Activated T-cell treated with anti-CD3 and anti-CD28 coated beads, Interleukin-2, amount 50 U/mL, for 24 hours (primary cell): ENCODE results near the gene UQCRC2.
A peak's percentile ranks its signal among the peaks of the same experiment; 100 is the strongest.
"Not testable (repeated sequence)": the region's sequence is repeated elsewhere in the genome, so short reads cannot be mapped to it uniquely, and the experiment has no call there.

ENCODE experiments used
- DNase-seq: peaks from one replicate; pipeline ENCODE4 v3.0.0-alpha.2; 2020
- H3K27ac Mint-ChIP-seq: 2 replicates; pipeline ENCODE4 v1.8.0; 2020; ENCODE audit warnings: mild to moderate bottlenecking, mixed read lengths
- H3K27me3 Mint-ChIP-seq: 2 replicates; pipeline ENCODE4 v1.8.0; 2020; ENCODE audit warnings: mixed read lengths
- H3K36me3 Mint-ChIP-seq: 2 replicates; pipeline ENCODE4 v1.8.0; 2020; ENCODE audit warnings: low read depth, mixed read lengths
- H3K4me1 Mint-ChIP-seq: 2 replicates; pipeline ENCODE4 v1.8.0; 2020; ENCODE audit warnings: low read depth, mixed read lengths
- H3K4me3 Mint-ChIP-seq: 2 replicates; pipeline ENCODE4 v1.8.0; 2020; ENCODE audit warnings: mild to moderate bottlenecking, moderate library complexity, mixed read lengths
- H3K9me3 Mint-ChIP-seq: 2 replicates; pipeline ENCODE4 v1.8.0; 2020; ENCODE audit warnings: mixed read lengths

The UQCRC2 gene

GRCh38 chr16:21952793-21953540 is at the start of gene UQCRC2:
UQCRC2 (plus strand) TSS chr16:21953361; CDS start chr16:21953424, 63 bp downstream.
- Mint-ChIP-seq H3K36me3 (peaks cover 67% of the 10 kb centered on the region), H3K4me1 (peaks cover 70% of the 10 kb centered on the region), H3K4me3 (peak within 1 kb of the TSS; percentile 97), H3K27ac (peak within 1 kb of the TSS; percentile 100), H3K9me3 (no peaks in the 10 kb centered on the region), H3K27me3 (no peaks in the 10 kb centered on the region)
- DNase-seq: peak; percentile 90

GRCh38 chr16:21932650-21933049 is 20.5 kb upstream of the UQCRC2 start:
- H3K36me3 Mint-ChIP-seq, DNase-seq, H3K4me3 Mint-ChIP-seq, H3K27me3 Mint-ChIP-seq, H3K27ac Mint-ChIP-seq, H3K9me3 Mint-ChIP-seq: not testable (repeated sequence)
- peaks cover 15% of the 10 kb centered on the region for H3K4me1 Mint-ChIP-seq

GRCh38 chr16:21933316-21933715 is 19.8 kb upstream of the UQCRC2 start:
- peaks cover 16% of the 10 kb centered on the region for H3K4me1 Mint-ChIP-seq
- H3K27me3 Mint-ChIP-seq, H3K9me3 Mint-ChIP-seq: not testable (repeated sequence)

GRCh38 chr16:21933790-21934189 is 19.4 kb upstream of the UQCRC2 start:
- not testable (repeated sequence) for H3K4me3 Mint-ChIP-seq, H3K9me3 Mint-ChIP-seq, H3K36me3 Mint-ChIP-seq, H3K27me3 Mint-ChIP-seq, H3K27ac Mint-ChIP-seq, DNase-seq
- peaks cover 16% of the 10 kb centered on the region for H3K4me1 Mint-ChIP-seq

More at GRCh38 chr16:21933316-21933715, 19.8 kb upstream of the UQCRC2 start:
- not testable (repeated sequence) for H3K27ac Mint-ChIP-seq, H3K36me3 Mint-ChIP-seq, H3K4me3 Mint-ChIP-seq, DNase-seq

- H3K9me3 Mint-ChIP-seq, H3K27ac Mint-ChIP-seq: not testable (repeated sequence)
- H3K4me1 Mint-ChIP-seq: peaks cover 19% of the 10 kb centered on the region
These were observed 16.9 kb upstream of the UQCRC2 start for GRCh38 chr16:21936216-21936615.

GRCh38 chr16:21937336-21937829 is 15.8 kb upstream of the UQCRC2 start:
- Mint-ChIP-seq H3K4me1 (peaks cover 20% of the 10 kb centered on the region), H3K27me3 (no peaks in the 10 kb centered on the region), H3K9me3 (no peaks in the 10 kb centered on the region), H3K4me3 (no peak overlapping the region), H3K36me3 (no peaks in the 10 kb centered on the region), H3K27ac (no peak overlapping the region)
- no peak for DNase-seq

More at GRCh38 chr16:21936216-21936615, 16.9 kb upstream of the UQCRC2 start:
- not testable (repeated sequence) for H3K36me3 Mint-ChIP-seq, H3K4me3 Mint-ChIP-seq, H3K27me3 Mint-ChIP-seq, DNase-seq

GRCh38 chr16:21940570-21940969 is 12.6 kb upstream of the UQCRC2 start:
- Mint-ChIP-seq H3K36me3 (no peaks in the 10 kb centered on the region), H3K9me3 (no peaks in the 10 kb centered on the region), H3K4me1 (peaks cover 10% of the 10 kb centered on the region), H3K27ac (no peak overlapping the region), H3K27me3 (no peaks in the 10 kb centered on the region), H3K4me3 (no peak overlapping the region)
- no peak for DNase-seq

- Mint-ChIP-seq H3K9me3 (no peaks in the 10 kb centered on the region), H3K27ac (no peak overlapping the region), H3K36me3 (peaks cover 2% of the 10 kb centered on the region), H3K27me3 (no peaks in the 10 kb centered on the region), H3K4me3 (no peak overlapping the region), H3K4me1 (peaks cover 24% of the 10 kb centered on the region)
- DNase-seq: no peak
These were observed 9.6 kb upstream of the UQCRC2 start for GRCh38 chr16:21943571-21943970.

GRCh38 chr16:21946889-21947635 is 6.1 kb upstream of the UQCRC2 start:
- DNase-seq: no peak
- H3K36me3 Mint-ChIP-seq: peaks cover 12% of the 10 kb centered on the region

GRCh38 chr16:21949713-21950260 is 3.4 kb upstream of the UQCRC2 start:
- Mint-ChIP-seq H3K27me3 (no peaks in the 10 kb centered on the region), H3K9me3 (no peaks in the 10 kb centered on the region), H3K4me1 (peaks cover 59% of the 10 kb centered on the region), H3K4me3 (no peak overlapping the region), H3K27ac (peak overlapping the region; percentile 63), H3K36me3 (peaks cover 37% of the 10 kb centered on the region)
- no peak for DNase-seq

More at GRCh38 chr16:21946889-21947635, 6.1 kb upstream of the UQCRC2 start:
- Mint-ChIP-seq H3K4me1 (peaks cover 46% of the 10 kb centered on the region), H3K27ac (peak overlapping the region; percentile 82), H3K4me3 (no peak overlapping the region), H3K9me3 (no peaks in the 10 kb centered on the region), H3K27me3 (no peaks in the 10 kb centered on the region)

- H3K36me3 Mint-ChIP-seq: peaks cover 47% of the 10 kb centered on the region
- H3K4me3 Mint-ChIP-seq: peak overlapping the region; percentile 97
- H3K27me3 Mint-ChIP-seq: no peaks in the 10 kb centered on the region
- H3K27ac Mint-ChIP-seq: peak overlapping the region; percentile 81
- no peaks in the 10 kb centered on the region for H3K9me3 Mint-ChIP-seq
- H3K4me1 Mint-ChIP-seq: peaks cover 69% of the 10 kb centered on the region
- DNase-seq: no peak
These were observed 2.2 kb upstream of the UQCRC2 start for GRCh38 chr16:21950782-21951521.

- H3K9me3 Mint-ChIP-seq: no peaks in the 10 kb centered on the region
- peak overlapping the region; percentile 97 for H3K4me3 Mint-ChIP-seq
- peaks cover 60% of the 10 kb centered on the region for H3K36me3 Mint-ChIP-seq
- H3K27me3 Mint-ChIP-seq: no peaks in the 10 kb centered on the region
- DNase-seq: peak; percentile 78
- peak overlapping the region; percentile 100 for H3K27ac Mint-ChIP-seq
- H3K4me1 Mint-ChIP-seq: peaks cover 68% of the 10 kb centered on the region
These were observed 945 bp upstream of the UQCRC2 start for GRCh38 chr16:21952040-21952792.

GRCh38 chr16:21953541-21953902 is 361 bp downstream of the UQCRC2 start:
- Mint-ChIP-seq H3K4me3 (peak overlapping the region; percentile 97), H3K9me3 (no peaks in the 10 kb centered on the region), H3K36me3 (peaks cover 71% of the 10 kb centered on the region), H3K27me3 (no peaks in the 10 kb centered on the region), H3K4me1 (peaks cover 71% of the 10 kb centered on the region), H3K27ac (peak overlapping the region; percentile 100)
- DNase-seq: no peak
